Motor neuron (in vitro differentiated cells): ENCODE data around the gene SVOPL. TPM values are rescaled to one million over a fixed set of nuclear protein-coding genes. Genes with fewer than 3 reads are reported as not detected.
"Not testable (repeated sequence)": the region's sequence is repeated elsewhere in the genome, so short reads cannot be mapped to it uniquely, and the experiment has no call there.

Experiments
- ATAC-seq, 8 experiments: fragments of 200-7000 bp; cut with Tn5 transposase; replicated peaks in 6 of 8; 2 replicates each; pipeline ENCODE4 v1.8.0; 2021; ENCODE audit warnings: mild to moderate bottlenecking in 8 of 8, moderate library complexity in 8 of 8
- H3K27ac ChIP-seq, 2 donors: fragments of 250-450 bp; sonication (Bioruptor Pico); 2 replicates each; pipeline ENCODE4 v1.9.0; 2021; ENCODE audit warnings: antibody characterized with exemption in 2 of 2, mild to moderate bottlenecking in 2 of 2, moderate library complexity in 1 of 2
- H3K4me1 ChIP-seq, 2 donors: fragments of 250-450 bp; sonication (Bioruptor Pico); replicated peaks in 1 of 2; 2 replicates each; pipeline ENCODE4 v1.6.1; 2021; ENCODE audit warnings: antibody characterized with exemption in 2 of 2, mild to moderate bottlenecking in 2 of 2, moderate library complexity in 1 of 2
- H3K4me3 ChIP-seq, 5 donors: fragments of 250-450 bp; sonication (Bioruptor Pico); 2 replicates each; pipeline ENCODE4 v1.9.0; 2021; ENCODE audit warnings: antibody characterized with exemption in 5 of 5, mild to moderate bottlenecking in 5 of 5, moderate library complexity in 4 of 5
- WGBS, 10 experiments: fragments of 450-650 bp; shearing (Covaris generic); methylation state at CpG; one replicate each; pipeline ENCODE4 v1.0.0; 2022; 5-methylcytosine and 5-hydroxymethylcytosine counted together
- in situ Hi-C, 9 experiments: fragments of 400-800 bp; cut with MboI; loops; one replicate each; pipeline ENCODE4 v1.15.0; 2021; ENCODE audit warnings: low sequenced_read_pairs in 9 of 9, low pct_unique_long_range_greater_than_20kb in 2 of 9; ENCODE audit not compliant: unreplicated experiment in 9 of 9
- total RNA-seq, 8 experiments: library from RNA; unstranded; fragments of 300-600 nt; gene quantifications; 2 replicates each; pipeline versions ENCODE4 v1.2.3 to v1.2.4, GENCODE V29; 2022

The SVOPL gene
- total RNA-seq = under 1 TPM in 7 of 8 experiments, not detected in 1; 0.05 to 0.28 (median 0.14) TPM

DNA sequence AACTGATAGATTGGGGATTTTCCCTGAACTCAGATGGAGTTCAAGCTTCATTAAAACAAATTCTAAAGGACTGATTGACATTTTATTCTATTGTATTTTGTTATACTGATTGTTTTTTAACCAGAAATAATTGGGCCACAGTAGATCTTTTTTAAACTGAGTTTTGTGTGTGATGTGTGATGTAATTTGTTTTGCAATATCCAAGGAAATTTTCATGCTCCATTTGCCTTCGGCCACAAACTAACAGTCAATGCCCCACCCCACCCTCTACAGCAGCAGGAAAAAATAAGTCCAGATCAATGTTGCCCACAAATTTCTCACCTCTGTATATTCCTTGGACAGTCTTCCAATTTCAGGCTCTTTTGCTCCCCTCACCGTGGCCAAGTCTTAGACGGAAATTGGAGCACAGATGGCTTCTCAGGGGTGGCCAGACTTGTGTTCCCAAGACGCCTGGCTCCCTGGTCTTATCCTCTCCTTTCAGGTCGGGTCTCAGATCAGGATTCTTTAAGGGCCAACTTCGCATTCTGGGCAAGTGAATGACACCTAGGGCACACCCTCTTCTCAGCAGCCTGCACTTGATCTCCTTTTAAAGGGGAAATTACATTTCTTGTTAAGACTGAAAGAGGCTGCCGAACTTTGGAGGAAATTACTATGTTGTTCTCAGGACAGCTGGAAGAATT lies at the start of gene SVOPL:
Gene SVOPL (minus strand): TSS at position 506 of the 680 bp plus-strand sequence. CDS start 22,317 bp downstream, outside the sequence.
- peak in 1 of 8 experiments; percentile 46 for ATAC-seq
- H3K4me3 ChIP-seq = no peak within 1 kb of the TSS
- in situ Hi-C loops = no loop called here
- H3K4me1 ChIP-seq = no peaks in the 10 kb centered on the region
- H3K27ac ChIP-seq = no peak within 1 kb of the TSS
- WGBS, 10 experiments = 12 to 89% (median 58%) methylated on average over 2 to 7 of the region's 7 CpGs; no CpG with 5 or more reads in 2 of the 10 experiments

- 0 to 93% (median 82%) methylated on average over 1 to 5 of the region's 15 CpGs; no CpG with 5 or more reads in 4 of the 10 experiments for WGBS, 10 experiments
- in situ Hi-C loops = no loop called here
- H3K27ac ChIP-seq = no peak overlapping the region
- no peak for ATAC-seq
- peaks cover 0 to 9% of the 10 kb centered on the region in 2 donors for H3K4me1 ChIP-seq
- no peak overlapping the region for H3K4me3 ChIP-seq
Measured at GRCh38 chr7:138750473-138750872, 49.3 kb upstream of the SVOPL start.

DNA sequence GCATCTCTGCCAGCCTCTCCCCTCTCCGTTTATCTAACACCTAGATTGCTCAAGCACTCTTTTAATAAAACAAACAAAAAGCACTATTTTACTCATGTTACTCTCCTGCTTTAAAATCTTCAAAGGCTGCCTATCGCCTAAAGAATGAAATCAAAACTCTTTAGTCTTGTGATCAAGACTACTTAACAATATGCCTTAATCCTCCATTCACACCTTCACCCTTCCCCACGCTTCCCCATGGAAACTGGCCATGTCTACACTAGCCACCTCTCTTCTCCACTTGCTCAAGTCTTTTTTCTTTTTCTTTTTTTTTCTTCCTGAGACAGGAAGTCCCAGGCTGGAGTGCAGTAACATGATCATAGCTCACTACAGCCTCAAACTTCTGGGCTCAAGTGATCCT lies 48.8 kb upstream of the SVOPL start:
- in situ Hi-C loops = loop anchor here in 6 of 9 experiments (25.0 kb wide), 3 partner anchors 588 to 838 kb away; no protein-coding TSS in a partner anchor
- Histone ChIP-seq H3K4me3 (no peak overlapping the region), H3K4me1 (peaks cover 0 to 9% of the 10 kb centered on the region in 2 donors), H3K27ac (no peak overlapping the region)
- WGBS, 10 experiments = 30 to 100% (median 83%) methylated on average over 2 to 3 of the region's 3 CpGs
- no peak for ATAC-seq

GRCh38 chr7:138748666-138749065 lies 47.5 kb upstream of the SVOPL start:
- Histone ChIP-seq H3K27ac (no peak overlapping the region), H3K4me3 (no peak overlapping the region), H3K4me1 (peaks cover 0 to 8% of the 10 kb centered on the region in 2 donors)
- in situ Hi-C loops = loop anchor here in 6 of 9 experiments (25.0 kb wide), 3 partner anchors 586 to 836 kb away; no protein-coding TSS in a partner anchor
- ATAC-seq = no peak
- 16 to 100% (median 86%) methylated on average over 1 to 6 of the region's 6 CpGs; no CpG with 5 or more reads in 1 of the 10 experiments for WGBS, 10 experiments

DNA sequence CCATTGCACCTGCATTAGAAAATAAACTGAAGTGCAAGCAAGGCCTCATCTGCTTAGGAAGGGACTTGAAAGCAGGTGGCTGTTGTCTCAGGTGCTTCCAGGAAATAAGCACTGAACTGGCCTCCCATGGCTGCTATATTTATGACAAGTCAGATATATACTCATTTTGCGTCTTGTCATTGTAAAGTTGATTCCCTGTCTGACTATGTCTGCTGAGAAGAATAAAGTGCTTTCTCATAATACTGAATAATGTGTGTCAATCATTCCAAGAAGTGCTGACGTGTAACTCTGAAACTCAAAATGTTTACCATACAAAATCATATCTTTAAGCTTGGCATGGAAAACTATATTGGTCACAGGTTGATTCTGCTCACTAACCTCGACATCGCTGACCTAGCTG lies 44.9 kb upstream of the SVOPL start:
- Histone ChIP-seq H3K27ac (no peak overlapping the region), H3K4me1 (no peaks in the 10 kb centered on the region), H3K4me3 (no peak overlapping the region)
- no peak for ATAC-seq
- in situ Hi-C loops = loop anchor here in 6 of 9 experiments (25.0 kb wide), 3 partner anchors 584 to 834 kb away; no protein-coding TSS in a partner anchor
- 25 to 96% (median 84%) methylated on average over 3 to 4 of the region's 4 CpGs; no CpG with 5 or more reads in 5 of the 10 experiments for WGBS, 10 experiments

DNA sequence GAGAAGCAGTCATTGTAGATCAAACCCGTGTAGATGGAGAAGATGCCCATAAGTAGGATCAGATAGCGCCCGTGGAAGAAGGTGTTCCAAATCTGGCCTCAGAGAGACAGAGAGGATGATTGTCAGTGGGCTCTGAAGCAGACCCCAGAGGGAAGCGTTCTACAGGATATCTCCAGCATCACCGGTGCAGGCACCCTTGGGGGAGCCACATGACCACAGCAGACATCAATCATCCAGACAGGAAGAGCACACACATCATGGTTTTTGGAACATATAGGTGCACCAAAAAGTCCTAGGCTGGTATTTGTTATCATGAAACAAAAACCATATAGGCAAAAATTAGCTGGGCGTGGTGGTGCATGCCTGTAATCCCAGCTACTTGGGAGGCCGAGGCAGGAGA lies 44.0 kb upstream of the SVOPL start:
- Histone ChIP-seq H3K4me1 (no peaks in the 10 kb centered on the region), H3K4me3 (no peak overlapping the region), H3K27ac (no peak overlapping the region)
- 20 to 89% (median 67%) methylated on average over 1 to 3 of the region's 7 CpGs; no CpG with 5 or more reads in 4 of the 10 experiments for WGBS, 10 experiments
- no peak for ATAC-seq
- in situ Hi-C loops = loop anchor here in 6 of 9 experiments (25.0 kb wide), 3 partner anchors 583 to 833 kb away; no protein-coding TSS in a partner anchor

DNA sequence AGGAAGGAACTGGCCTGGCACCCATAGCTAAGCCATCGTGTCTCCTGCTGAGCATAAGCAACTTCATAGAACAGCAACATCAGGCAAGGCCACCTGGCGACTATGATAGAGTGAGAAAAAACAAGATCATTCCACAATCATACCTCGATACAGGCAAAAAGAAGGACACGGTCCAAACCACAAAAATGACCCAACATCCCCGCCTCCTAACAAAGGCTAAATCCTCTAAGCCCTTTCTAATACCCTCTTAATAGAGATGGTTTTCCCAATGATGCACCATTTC lies 40.2 kb upstream of the SVOPL start:
- ATAC-seq = no peak
- H3K27ac ChIP-seq = no peak overlapping the region
- WGBS, 10 experiments = 50 to 100% (median 100%) methylated on average over 1 to 3 of the region's 5 CpGs; no CpG with 5 or more reads in 5 of the 10 experiments
- in situ Hi-C loops = loop anchor here in 6 of 9 experiments (25.0 kb wide), 3 partner anchors 579 to 829 kb away; no protein-coding TSS in a partner anchor
- peaks cover 0 to 3% of the 10 kb centered on the region in 2 donors for H3K4me1 ChIP-seq
- H3K4me3 ChIP-seq = no peak overlapping the region

GRCh38 chr7:138739859-138740258 lies 38.7 kb upstream of the SVOPL start:
- H3K27ac ChIP-seq = no peak overlapping the region
- no peak overlapping the region for H3K4me3 ChIP-seq
- ATAC-seq = no peak
- peaks cover 0 to 3% of the 10 kb centered on the region in 2 donors for H3K4me1 ChIP-seq
- in situ Hi-C loops = loop anchor here in 7 of 9 experiments (10.0 to 25.0 kb wide), 4 partner anchors 575 to 828 kb away; no protein-coding TSS in a partner anchor
- WGBS, 10 experiments = 0 to 100% methylated on average over 1 of the region's 1 CpG; no CpG with 5 or more reads in 8 of the 10 experiments

DNA sequence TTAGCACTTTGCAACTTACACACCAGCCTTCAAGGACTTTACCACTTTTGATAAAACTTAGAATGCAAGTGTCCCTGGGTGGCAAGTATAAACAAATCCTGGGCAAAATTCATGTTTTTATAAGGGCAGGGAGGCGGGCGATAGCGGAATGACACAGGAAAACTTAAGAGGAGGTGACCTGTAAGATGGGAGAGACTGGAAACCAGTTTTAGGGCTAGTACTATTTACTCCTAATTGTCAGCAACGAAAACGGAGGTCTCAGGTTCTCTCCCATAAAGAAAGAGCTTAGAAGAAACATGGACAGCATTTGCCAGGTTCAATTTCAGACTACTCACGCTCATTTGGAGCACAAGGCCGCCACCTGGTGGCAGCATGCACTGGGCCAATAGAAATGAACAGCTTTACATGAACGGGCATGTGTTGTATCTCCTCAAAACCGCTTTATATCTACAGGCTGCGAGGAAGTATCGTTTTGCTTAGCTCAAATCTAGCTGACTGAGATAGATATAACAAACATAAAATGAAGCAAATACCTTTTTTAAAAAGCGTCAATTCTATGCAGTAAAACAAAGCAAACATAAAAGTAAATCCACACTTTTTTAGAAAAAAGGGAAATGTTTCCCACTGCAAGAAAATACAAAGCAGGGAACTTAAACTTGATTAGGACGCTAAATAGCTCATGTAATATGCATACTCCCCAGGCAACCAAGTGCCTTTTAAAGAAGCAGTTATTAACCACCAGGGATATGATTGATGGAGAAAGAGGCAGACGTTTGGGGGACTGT lies 37.6 kb upstream of the SVOPL start:
- peak; percentile 86 to 99 (median 96) for ATAC-seq
- no peak overlapping the region for H3K27ac ChIP-seq
- H3K4me3 ChIP-seq = no peak overlapping the region
- in situ Hi-C loops = loop anchor here in 7 of 9 experiments (10.0 to 25.0 kb wide), 4 partner anchors 574 to 826 kb away; no protein-coding TSS in a partner anchor
- peaks cover 0 to 3% of the 10 kb centered on the region in 2 donors for H3K4me1 ChIP-seq
- 3 to 57% (median 32%) methylated on average over 4 to 12 of the region's 14 CpGs for WGBS, 10 experiments

- Histone ChIP-seq H3K4me3 (no peak overlapping the region), H3K27ac (no peak overlapping the region), H3K4me1 (peaks cover 0 to 3% of the 10 kb centered on the region in 2 donors)
- WGBS, 10 experiments = 22 to 100% (median 82%) methylated on average over 1 to 3 of the region's 3 CpGs; no CpG with 5 or more reads in 3 of the 10 experiments
- in situ Hi-C loops = loop anchor here in 7 of 9 experiments (10.0 to 25.0 kb wide), 4 partner anchors 573 to 826 kb away; no protein-coding TSS in a partner anchor
- no peak for ATAC-seq
Measured at GRCh38 chr7:138738114-138738513, 37.0 kb upstream of the SVOPL start.

DNA sequence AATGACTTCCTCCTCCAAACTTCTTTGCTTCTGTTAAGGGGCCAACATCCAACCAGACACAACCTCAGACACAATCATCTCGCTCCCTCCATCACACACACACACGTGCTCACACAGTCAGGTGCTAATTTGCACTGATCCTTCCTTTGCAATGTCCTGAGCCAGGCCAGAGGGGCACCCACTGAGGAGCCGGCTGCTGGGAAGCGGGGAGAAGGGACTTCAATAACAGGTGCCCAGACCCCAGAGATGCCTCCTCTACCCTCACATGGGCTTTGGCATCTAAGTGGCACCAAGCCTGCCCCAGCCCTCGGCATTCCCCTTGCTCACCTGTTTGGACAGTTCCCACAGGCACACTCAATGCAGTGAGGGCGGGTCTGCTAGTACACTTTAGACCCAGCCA lies 34.2 kb upstream of the SVOPL start:
- H3K4me1 ChIP-seq = peaks cover 0 to 3% of the 10 kb centered on the region in 2 donors
- WGBS, 10 experiments = 8 to 100% (median 58%) methylated on average over 1 to 2 of the region's 6 CpGs; no CpG with 5 or more reads in 3 of the 10 experiments
- no peak for ATAC-seq
- in situ Hi-C loops = loop anchor here in 7 of 9 experiments (10.0 to 25.0 kb wide), 4 partner anchors 571 to 823 kb away; no protein-coding TSS in a partner anchor
- H3K27ac ChIP-seq = no peak overlapping the region
- no peak overlapping the region for H3K4me3 ChIP-seq

GRCh38 chr7:138731733-138732132 lies 30.6 kb upstream of the SVOPL start:
- WGBS, 10 experiments = 40 to 100% (median 90%) methylated on average over 1 to 5 of the region's 5 CpGs
- ATAC-seq, H3K4me3 ChIP-seq, H3K27ac ChIP-seq, H3K4me1 ChIP-seq: not testable (repeated sequence)
- in situ Hi-C loops = loop anchor here in 7 of 9 experiments (10.0 to 25.0 kb wide), 4 partner anchors 567 to 819 kb away; no protein-coding TSS in a partner anchor
